B cell (primary cell): ENCODE measurements around the gene ALOXE3. TPM values are rescaled to one million over a fixed set of nuclear protein-coding genes. Genes with fewer than 3 reads are reported as not detected.

ENCODE experiments used
- ATAC-seq: fragments of 200-7000 bp; cut with Tn5 transposase; one replicate; pipeline ENCODE4 v1.10.0; 2021; ENCODE audit warnings: low read depth, mild to moderate bottlenecking, moderate number of reproducible peaks, moderate library complexity
- CTCF ChIA-PET: fragments of 350-600 bp; sonication (Branson Sonifier 250); formaldehyde crosslinking; loops from one replicate; lab custom pipeline; 2021; ENCODE audit warnings: antibody characterized with exemption, inconsistent platforms; lab: Charles Lee
- POLR2A ChIA-PET: fragments of 350-600 bp; sonication (Branson Sonifier 250); formaldehyde crosslinking; loops from one replicate; lab custom pipeline; 2021; ENCODE audit warnings: antibody characterized with exemption; lab: Charles Lee
- DNase-seq: peaks from one replicate; pipeline ENCODE4 v3.0.0; 2013
- H2AFZ ChIP-seq: 2 replicates; pipeline ENCODE4 v1.6.1; 2012; ENCODE audit warnings: mild to moderate bottlenecking, low read depth, low read length; ENCODE audit not compliant: insufficient read depth, poor library complexity, severe bottlenecking
- H3K27ac ChIP-seq, 2 donors: 1 replicate in 1 of 2; 2 replicates in 1 of 2; pipeline ENCODE4 v1.5.1; 2012 to 2013; ENCODE audit warnings: low read length in 2 of 2, mild to moderate bottlenecking in 2 of 2, moderate library complexity in 1 of 2
- H3K27me3 ChIP-seq, 4 experiments: fragments of 200-600 bp in 1 of 4; sonication (generic) in 1 of 4; replicated peaks in 1 of 4; 1 replicate in 2 of 4; 2 replicates in 2 of 4; pipeline versions ENCODE4 v1.6.1 to v1.7.0; 2013 to 2016; ENCODE audit warnings: low read length in 3 of 4, mild to moderate bottlenecking in 2 of 4, mixed read lengths in 1 of 4, moderate library complexity in 1 of 4; ENCODE audit not compliant: insufficient read depth in 4 of 4, control insufficient read depth in 3 of 4; ENCODE audit errors: control extremely low read depth in 1 of 4
- H3K36me3 ChIP-seq, 2 experiments: replicated peaks in 1 of 2; 1 replicate in 1 of 2; 2 replicates in 1 of 2; pipeline versions ENCODE4 v1.6.1 to v1.7.1; 2013; ENCODE audit warnings: low read length in 1 of 2; ENCODE audit not compliant: insufficient read depth in 2 of 2, control insufficient read depth in 1 of 2; ENCODE audit errors: control extremely low read depth in 1 of 2, extremely low read depth in 1 of 2
- H3K4me1 ChIP-seq, 2 donors: fragments of 200-600 bp in 1 of 2; sonication (generic) in 1 of 2; 1 replicate in 1 of 2; 2 replicates in 1 of 2; pipeline versions ENCODE4 v1.5.1 to v1.6.1; 2013 to 2017; ENCODE audit warnings: low read length in 2 of 2; ENCODE audit not compliant: control insufficient read depth in 2 of 2, insufficient read depth in 2 of 2
- H3K4me2 ChIP-seq: replicated peaks from 2 replicates; pipeline ENCODE3; 2012; ENCODE audit warnings: mild to moderate bottlenecking, low read depth, low read length; ENCODE audit not compliant: poor library complexity, severe bottlenecking
- H3K4me3 ChIP-seq, 5 experiments: fragments of 200-600 bp in 1 of 5; sonication (generic) in 1 of 5; 1 replicate in 3 of 5; 2 replicates in 2 of 5; pipeline versions ENCODE4 v1.5.1 to v1.7.0; 2011 to 2016; ENCODE audit warnings: low read length in 4 of 5, mild to moderate bottlenecking in 4 of 5, low read depth in 2 of 5, control low read depth in 1 of 5, moderate library complexity in 1 of 5; ENCODE audit not compliant: insufficient read depth in 1 of 5; ENCODE audit errors: control extremely low read depth in 1 of 5, extremely low read depth in 1 of 5
- H3K79me2 ChIP-seq: fragments of 200-600 bp; sonication (generic); one replicate; pipeline ENCODE4 v1.6.0; 2016; ENCODE audit warnings: low read length; ENCODE audit not compliant: control insufficient read depth, insufficient read depth
- H3K9ac ChIP-seq: fragments of 200-600 bp; sonication (generic); 2 replicates; pipeline ENCODE4 v1.6.1; 2017; ENCODE audit warnings: mild to moderate bottlenecking, low read length, moderate library complexity
- H3K9me3 ChIP-seq, 3 donors: one replicate each; pipeline versions ENCODE4 v1.6.1 to v1.7.1; 2013; ENCODE audit warnings: low read length in 2 of 3; ENCODE audit not compliant: control insufficient read depth in 2 of 3, insufficient read depth in 1 of 3; ENCODE audit errors: control extremely low read depth in 1 of 3
- H4K20me1 ChIP-seq: 2 replicates; pipeline ENCODE4 v1.6.0; 2012; ENCODE audit warnings: mild to moderate bottlenecking, low read length; ENCODE audit not compliant: insufficient read depth, control insufficient read depth, poor library complexity, severe bottlenecking
- H3K27ac Mint-ChIP-seq: one replicate; pipeline ENCODE4 v1.8.0; 2021; ENCODE audit warnings: mixed read lengths
- H3K27me3 Mint-ChIP-seq: one replicate; pipeline ENCODE4 v1.8.0; 2021; ENCODE audit warnings: mixed read lengths
- H3K4me1 Mint-ChIP-seq: one replicate; pipeline ENCODE4 v1.8.0; 2021; ENCODE audit warnings: mixed read lengths
- H3K4me3 Mint-ChIP-seq: one replicate; pipeline ENCODE4 v1.8.0; 2021; ENCODE audit warnings: mixed read lengths
- H3K9me3 Mint-ChIP-seq: one replicate; pipeline ENCODE4 v1.8.0; 2022; ENCODE audit warnings: mixed read lengths; ENCODE audit not compliant: insufficient read depth
- EZH2 ChIP-seq: IDR thresholded peaks from 2 replicates; pipeline ENCODE4 v1.6.1; 2012; ENCODE audit warnings: borderline replicate concordance, low read depth, mild to moderate bottlenecking, moderate library complexity, low read length; ENCODE audit not compliant: insufficient read depth, poor library complexity, severe bottlenecking
- WGBS: methylation state at CpG from one replicate; pipeline ENCODE4 v1.1.5; 2013; ENCODE audit warnings: missing lambda C conversion rate; ENCODE audit not compliant: insufficient coverage; 5-methylcytosine and 5-hydroxymethylcytosine counted together
- intact Hi-C: fragments of 100-400 bp; cut with micrococcal nuclease; formaldehyde crosslinking; loops from one replicate; pipeline ENCODE4 v1.10.0; 2022
- polyA plus RNA-seq: library from polyadenylated mRNA; depleted of rRNA; stranded (reverse); fragments of >200 nt; gene quantifications from 2 replicates; pipeline ENCODE4 v1.2.3, GENCODE V29; 2012
- total RNA-seq, 2 donors: library from RNA; stranded (reverse); fragments of 120-200 nt in 1 of 2; gene quantifications; 1 replicate in 1 of 2; 2 replicates in 1 of 2; pipeline versions ENCODE4 v1.2.3 to v1.2.4, GENCODE V29; 2013 to 2022
- TF ChIP-seq, protein P1 (sequence below): fragments of 200-600 bp; IDR thresholded peaks from one replicate; pipeline ENCODE4 v1.8.0; 2022; ENCODE audit warnings: antibody characterized with exemption, mild to moderate bottlenecking

Gene ALOXE3
- total and polyA plus RNA-seq, 2 donors (not counting 1 experiment from before 2014, with no cell fraction given) = 0.04 TPM; not detected in 1

DNA sequence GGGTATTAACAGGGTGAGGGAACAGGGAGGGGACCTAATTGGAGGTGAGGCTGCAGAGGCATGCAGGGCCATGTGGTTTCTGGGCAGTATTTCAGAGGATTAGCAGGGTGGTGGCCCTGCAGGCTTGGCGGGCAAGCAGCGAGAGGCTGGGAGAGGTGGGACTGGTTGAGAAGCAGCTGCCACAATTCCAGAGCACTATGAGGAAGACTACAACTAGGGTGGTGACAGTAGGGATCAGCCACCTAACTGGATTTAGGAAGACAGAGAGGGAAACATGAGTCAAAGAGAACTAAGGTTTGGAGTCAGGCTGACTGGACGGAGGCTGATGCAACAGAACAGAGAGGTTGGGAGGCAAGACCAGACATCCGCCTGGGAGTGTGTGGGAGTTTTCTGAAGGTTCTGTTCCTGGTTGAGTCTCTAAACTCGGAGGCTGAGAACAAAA is 12.3 kb downstream of the ALOXE3 start:
- Histone ChIP-seq H3K27me3 (peaks cover 0 to 17% (median 10%) of the 10 kb centered on the region in 4 experiments), H3K79me2 (no peaks in the 10 kb centered on the region), H2AFZ (no peak overlapping the region), H3K27ac (no peak overlapping the region), H3K36me3 (no peaks in the 10 kb centered on the region), H3K4me3 (no peak overlapping the region), H3K4me2 (no peak overlapping the region), H3K4me1 (peaks cover 10 to 11% of the 10 kb centered on the region in 2 donors), H3K9me3 (peaks cover 0 to 5% (median 0%) of the 10 kb centered on the region in 3 donors), H4K20me1 (no peaks in the 10 kb centered on the region), H3K9ac (no peak overlapping the region)
- peaks cover 7% of the 10 kb centered on the region for H3K4me1 Mint-ChIP-seq
- H3K4me3 Mint-ChIP-seq = no peak overlapping the region
- H3K9me3 Mint-ChIP-seq = no peaks in the 10 kb centered on the region
- no peak for ATAC-seq
- ChIA-PET CTCF (interaction anchor here (1.0 to 20.5 kb wide), 5 partner anchors 13 to 30 kb away, joined by 3 to 360 read pairs (median 6); partner anchors contain the start of gene ALOX12B), POLR2A (no interaction called here)
- WGBS = 97% methylated on average over 4 of the region's 5 CpGs
- H3K27me3 Mint-ChIP-seq = peaks cover 6% of the 10 kb centered on the region
- no peak for TF ChIP-seq EZH2
- TF ChIP-seq, protein P1, sequence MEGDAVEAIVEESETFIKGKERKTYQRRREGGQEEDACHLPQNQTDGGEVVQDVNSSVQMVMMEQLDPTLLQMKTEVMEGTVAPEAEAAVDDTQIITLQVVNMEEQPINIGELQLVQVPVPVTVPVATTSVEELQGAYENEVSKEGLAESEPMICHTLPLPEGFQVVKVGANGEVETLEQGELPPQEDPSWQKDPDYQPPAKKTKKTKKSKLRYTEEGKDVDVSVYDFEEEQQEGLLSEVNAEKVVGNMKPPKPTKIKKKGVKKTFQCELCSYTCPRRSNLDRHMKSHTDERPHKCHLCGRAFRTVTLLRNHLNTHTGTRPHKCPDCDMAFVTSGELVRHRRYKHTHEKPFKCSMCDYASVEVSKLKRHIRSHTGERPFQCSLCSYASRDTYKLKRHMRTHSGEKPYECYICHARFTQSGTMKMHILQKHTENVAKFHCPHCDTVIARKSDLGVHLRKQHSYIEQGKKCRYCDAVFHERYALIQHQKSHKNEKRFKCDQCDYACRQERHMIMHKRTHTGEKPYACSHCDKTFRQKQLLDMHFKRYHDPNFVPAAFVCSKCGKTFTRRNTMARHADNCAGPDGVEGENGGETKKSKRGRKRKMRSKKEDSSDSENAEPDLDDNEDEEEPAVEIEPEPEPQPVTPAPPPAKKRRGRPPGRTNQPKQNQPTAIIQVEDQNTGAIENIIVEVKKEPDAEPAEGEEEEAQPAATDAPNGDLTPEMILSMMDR = no peak
- intact Hi-C loops = no loop called here
- no peak for DNase-seq
- H3K27ac Mint-ChIP-seq = no peak overlapping the region

DNA sequence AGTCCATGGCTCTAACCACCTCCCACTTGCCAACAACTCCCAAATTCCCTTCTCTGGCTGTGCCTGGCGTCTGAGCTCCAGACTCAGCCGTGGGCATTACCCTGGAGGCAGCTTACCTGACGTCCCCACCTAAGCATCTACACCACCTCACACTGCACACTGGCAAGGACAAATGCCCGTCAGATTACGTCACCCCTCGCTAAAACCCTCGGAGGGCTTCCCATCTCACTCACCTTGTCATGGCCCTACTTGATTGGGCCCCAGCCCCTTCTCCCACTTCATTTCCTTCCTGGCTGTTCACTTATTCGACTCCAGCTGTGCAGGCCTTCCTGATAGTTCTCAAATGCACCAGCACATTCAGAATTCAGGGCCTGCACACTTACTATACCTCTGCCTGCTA is 13.4 kb downstream of the ALOXE3 start:
- Histone ChIP-seq H3K36me3 (no peaks in the 10 kb centered on the region), H3K4me3 (no peak overlapping the region), H3K79me2 (no peaks in the 10 kb centered on the region), H3K4me1 (peaks cover 3 to 4% of the 10 kb centered on the region in 2 donors), H4K20me1 (no peaks in the 10 kb centered on the region), H3K9me3 (peaks cover 0 to 4% (median 0%) of the 10 kb centered on the region in 3 donors), H3K9ac (no peak overlapping the region), H3K4me2 (no peak overlapping the region), H3K27ac (no peak overlapping the region), H2AFZ (no peak overlapping the region), H3K27me3 (peaks cover 0 to 8% (median 4%) of the 10 kb centered on the region in 4 experiments)
- no peak for TF ChIP-seq EZH2
- ATAC-seq (no peak), DNase-seq (no peak)
- Mint-ChIP-seq H3K27ac (no peak overlapping the region), H3K4me3 (no peak overlapping the region), H3K27me3 (peaks cover 5% of the 10 kb centered on the region), H3K9me3 (no peaks in the 10 kb centered on the region), H3K4me1 (peaks cover 2% of the 10 kb centered on the region)
- 73% methylated on average over 8 of the region's 8 CpGs for WGBS
- CTCF ChIA-PET = interaction anchor here (0.8 to 20.5 kb wide), 8 partner anchors 9 to 53 kb away, joined by 3 to 360 read pairs (median 5); partner anchors contain the start of gene ALOX12B
- intact Hi-C loops = no loop called here
- POLR2A ChIA-PET = no interaction called here
